Measurements from ENCODE around the gene CRISPLD2. TPM values are rescaled to one million over a fixed set of nuclear protein-coding genes. Genes with fewer than 3 reads are reported as not detected.
A peak's percentile ranks its signal among the peaks of the same experiment; 100 is the strongest.

Gene CRISPLD2
- total RNA-seq, 1 donor from 2014 or later: 3.3 TPM

DNA sequence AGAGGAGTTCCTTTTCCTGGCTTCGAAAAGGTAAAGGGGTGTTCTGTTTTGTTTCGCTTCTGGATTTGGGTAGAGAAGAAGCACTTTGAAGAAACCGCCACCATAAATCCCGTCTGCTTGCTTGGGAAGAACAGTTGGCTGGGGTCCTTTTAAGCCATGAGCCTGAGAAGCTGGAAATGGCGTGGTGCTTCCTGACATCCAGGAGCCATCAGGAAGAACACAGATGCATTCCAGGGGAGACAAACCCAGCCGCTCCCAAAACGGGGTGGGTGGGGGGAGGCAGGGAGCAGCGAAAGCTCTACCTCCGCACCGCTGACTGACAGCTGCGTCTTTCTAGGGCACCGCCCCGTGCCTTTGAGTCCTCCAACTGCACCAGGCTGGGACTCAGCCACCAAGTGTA, 99.9 kb downstream of the CRISPLD2 start:
- H3K4me1 Mint-ChIP-seq (ENCODE audit: unreplicated experiment): peaks cover 24% of the 10 kb centered on the region
- no peaks in the 10 kb centered on the region for H3K36me3 Mint-ChIP-seq (ENCODE audit: unreplicated experiment)
- no peak overlapping the region for H3K4me3 Mint-ChIP-seq (ENCODE audit: unreplicated experiment)
- H3K27me3 Mint-ChIP-seq (ENCODE audit: unreplicated experiment): peaks cover 41% of the 10 kb centered on the region
- TF ChIP-seq, protein P1, sequence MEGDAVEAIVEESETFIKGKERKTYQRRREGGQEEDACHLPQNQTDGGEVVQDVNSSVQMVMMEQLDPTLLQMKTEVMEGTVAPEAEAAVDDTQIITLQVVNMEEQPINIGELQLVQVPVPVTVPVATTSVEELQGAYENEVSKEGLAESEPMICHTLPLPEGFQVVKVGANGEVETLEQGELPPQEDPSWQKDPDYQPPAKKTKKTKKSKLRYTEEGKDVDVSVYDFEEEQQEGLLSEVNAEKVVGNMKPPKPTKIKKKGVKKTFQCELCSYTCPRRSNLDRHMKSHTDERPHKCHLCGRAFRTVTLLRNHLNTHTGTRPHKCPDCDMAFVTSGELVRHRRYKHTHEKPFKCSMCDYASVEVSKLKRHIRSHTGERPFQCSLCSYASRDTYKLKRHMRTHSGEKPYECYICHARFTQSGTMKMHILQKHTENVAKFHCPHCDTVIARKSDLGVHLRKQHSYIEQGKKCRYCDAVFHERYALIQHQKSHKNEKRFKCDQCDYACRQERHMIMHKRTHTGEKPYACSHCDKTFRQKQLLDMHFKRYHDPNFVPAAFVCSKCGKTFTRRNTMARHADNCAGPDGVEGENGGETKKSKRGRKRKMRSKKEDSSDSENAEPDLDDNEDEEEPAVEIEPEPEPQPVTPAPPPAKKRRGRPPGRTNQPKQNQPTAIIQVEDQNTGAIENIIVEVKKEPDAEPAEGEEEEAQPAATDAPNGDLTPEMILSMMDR (IDR thresholded peaks at IDR 0.05): no peak
- H3K9me3 Mint-ChIP-seq (ENCODE audit: unreplicated experiment): no peaks in the 10 kb centered on the region
- DNase-seq (ENCODE audit: extremely low spot score, unreplicated experiment): no peak
- H3K27ac Mint-ChIP-seq (ENCODE audit: unreplicated experiment): no peak overlapping the region

DNA sequence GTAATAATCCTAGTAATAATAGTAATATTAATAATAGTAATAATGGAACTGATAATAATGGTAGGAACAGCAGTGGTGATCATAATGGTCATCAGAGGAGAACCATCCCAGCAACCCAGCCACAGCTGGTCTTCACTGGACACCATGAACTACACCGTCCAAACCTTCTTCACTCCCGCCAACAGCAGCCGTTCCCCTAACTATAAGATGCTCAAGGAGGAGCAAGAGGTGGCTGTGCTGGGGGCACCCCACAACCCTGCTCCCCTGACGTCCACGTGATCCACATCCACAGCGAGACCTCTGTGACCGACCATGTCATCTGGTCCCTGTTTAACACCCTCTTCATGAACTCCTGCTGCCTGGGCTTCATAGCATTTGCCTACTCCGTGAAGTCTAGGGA, 100.5 kb downstream of the CRISPLD2 start:
- Mint-ChIP-seq H3K36me3 (ENCODE audit: unreplicated experiment) (no peaks in the 10 kb centered on the region), H3K4me3 (ENCODE audit: unreplicated experiment) (no peak overlapping the region), H3K27me3 (ENCODE audit: unreplicated experiment) (peaks cover 41% of the 10 kb centered on the region), H3K4me1 (ENCODE audit: unreplicated experiment) (peaks cover 28% of the 10 kb centered on the region), H3K9me3 (ENCODE audit: unreplicated experiment) (no peaks in the 10 kb centered on the region), H3K27ac (ENCODE audit: unreplicated experiment) (no peak overlapping the region)
- TF ChIP-seq, protein P1 (IDR thresholded peaks at IDR 0.05): no peak
- DNase-seq (ENCODE audit: extremely low spot score, unreplicated experiment): no peak

DNA sequence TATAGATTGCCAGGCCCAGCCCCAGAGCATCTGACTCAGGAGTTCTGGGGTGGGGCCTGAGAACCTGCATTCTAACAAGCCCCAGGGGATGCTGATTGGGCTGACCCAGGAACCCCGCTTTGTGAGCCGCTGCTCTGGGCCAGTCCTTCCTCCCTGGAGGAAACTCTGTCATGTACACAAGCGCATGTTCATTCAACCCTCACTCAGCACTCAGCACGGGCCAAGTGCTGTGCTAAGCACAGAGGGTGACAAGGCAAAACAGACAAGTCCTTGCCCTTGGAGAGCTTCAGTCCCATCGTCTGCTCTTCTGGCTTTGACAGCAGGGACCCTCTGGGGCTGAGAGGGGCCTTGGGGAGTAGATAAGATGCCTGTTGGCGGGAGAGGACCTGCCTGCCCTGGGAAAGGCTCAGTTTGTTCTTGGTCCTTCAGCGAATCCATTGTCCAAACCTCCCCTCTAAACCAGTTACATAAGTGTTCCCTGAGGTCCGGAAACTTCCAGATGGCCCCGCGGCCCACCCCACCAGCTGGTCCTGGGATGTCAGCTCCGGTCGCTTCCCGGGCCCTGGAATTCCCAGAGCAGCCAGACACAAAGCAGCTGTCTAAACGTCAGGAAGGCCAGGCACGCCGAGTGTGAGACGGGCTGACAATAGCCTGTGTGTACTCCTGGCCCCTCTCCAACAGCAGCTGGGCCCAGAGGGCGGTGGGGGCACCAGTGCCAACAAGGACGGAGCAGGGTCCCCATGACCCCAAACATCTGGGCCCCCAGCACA, 102.8 kb downstream of the CRISPLD2 start:
- no peak overlapping the region for H3K4me3 Mint-ChIP-seq (ENCODE audit: unreplicated experiment)

DNA sequence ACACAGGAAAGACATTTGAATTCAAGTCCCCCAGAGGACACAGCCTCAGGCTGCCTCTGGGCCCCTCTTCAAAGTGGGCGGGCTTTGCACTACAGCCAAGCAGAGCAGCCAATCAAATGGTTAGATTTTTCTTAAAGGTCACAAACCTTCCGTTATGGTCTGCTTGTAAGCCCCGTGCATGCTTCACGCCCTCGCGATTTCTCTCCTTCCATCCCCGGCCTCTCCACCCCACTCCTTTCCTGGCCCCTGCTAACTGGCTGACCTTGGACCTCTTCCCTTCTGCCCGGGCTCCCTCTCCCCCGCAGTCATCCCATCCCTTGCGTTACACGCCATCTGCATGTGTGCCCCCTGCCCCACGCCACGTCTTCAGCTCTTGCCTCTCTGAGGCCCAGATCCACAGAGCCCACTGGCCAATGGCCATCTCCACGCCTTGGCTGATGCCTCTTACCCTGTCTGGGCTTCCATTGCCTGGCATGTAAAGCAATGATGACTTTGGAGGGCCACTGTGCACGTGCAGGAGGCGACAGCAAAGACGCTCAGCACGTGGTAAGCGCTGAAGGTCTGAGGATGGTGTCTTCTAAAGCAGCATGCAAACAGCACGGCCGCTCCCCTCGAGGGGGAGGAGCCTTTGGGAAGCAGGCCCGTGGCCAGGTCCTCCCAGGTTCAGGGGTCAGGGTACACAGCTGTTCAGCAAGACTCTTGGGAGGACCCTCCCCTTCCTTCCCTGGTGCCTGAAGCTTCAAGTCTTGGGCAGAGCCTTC, 104.7 kb downstream of the CRISPLD2 start:
- TF ChIP-seq, protein P1 (IDR thresholded peaks at IDR 0.05): no peak
- Mint-ChIP-seq H3K4me3 (ENCODE audit: unreplicated experiment) (no peak overlapping the region), H3K9me3 (ENCODE audit: unreplicated experiment) (no peaks in the 10 kb centered on the region), H3K27ac (ENCODE audit: unreplicated experiment) (peak overlapping the region; percentile 4), H3K36me3 (ENCODE audit: unreplicated experiment) (no peaks in the 10 kb centered on the region), H3K4me1 (ENCODE audit: unreplicated experiment) (peaks cover 25% of the 10 kb centered on the region), H3K27me3 (ENCODE audit: unreplicated experiment) (peaks cover 6% of the 10 kb centered on the region)
- DNase-seq (ENCODE audit: extremely low spot score, unreplicated experiment): no peak

More for the DNA sequence above, 102.8 kb downstream of the CRISPLD2 start:
- TF ChIP-seq, protein P1 (IDR thresholded peaks at IDR 0.05): no peak
- no peak for DNase-seq (ENCODE audit: extremely low spot score, unreplicated experiment)
- Mint-ChIP-seq H3K27me3 (ENCODE audit: unreplicated experiment) (peaks cover 23% of the 10 kb centered on the region), H3K9me3 (ENCODE audit: unreplicated experiment) (no peaks in the 10 kb centered on the region), H3K4me1 (ENCODE audit: unreplicated experiment) (peaks cover 28% of the 10 kb centered on the region), H3K27ac (ENCODE audit: unreplicated experiment) (peak overlapping the region; percentile 27), H3K36me3 (ENCODE audit: unreplicated experiment) (no peaks in the 10 kb centered on the region)

Data from osteocyte (in vitro differentiated cells).